Loucy (cell line): ENCODE measurements around the gene BRI3.

Experiments
- H2AFZ ChIP-seq: fragments of 200-600 bp; sonication (generic); 2 replicates; pipeline ENCODE4 v1.6.0; 2016; ENCODE audit warnings: antibody characterized with exemption, mild to moderate bottlenecking, low read length, moderate library complexity
- H3F3A ChIP-seq: fragments of 200-600 bp; 2 replicates; pipeline ENCODE4 v1.6.0; 2016; ENCODE audit warnings: antibody characterized with exemption, low read depth, mild to moderate bottlenecking
- H3K27me3 ChIP-seq: fragments of 200-600 bp; sonication (generic); 2 replicates; pipeline ENCODE4 v1.6.1; 2014; ENCODE audit warnings: low read length, mild to moderate bottlenecking; ENCODE audit not compliant: insufficient read depth, poor library complexity, severe bottlenecking
- H3K36me3 ChIP-seq: fragments of 200-600 bp; sonication (generic); 2 replicates; pipeline ENCODE4 v1.6.1; 2016; ENCODE audit warnings: low read length; ENCODE audit not compliant: insufficient read depth
- H3K4me1 ChIP-seq: fragments of 200-600 bp; sonication (generic); 2 replicates; pipeline ENCODE4 v1.5.1; 2014; ENCODE audit warnings: low read length, mild to moderate bottlenecking; ENCODE audit not compliant: insufficient read depth, poor library complexity, severe bottlenecking
- H3K4me2 ChIP-seq: fragments of 200-600 bp; sonication (generic); 2 replicates; pipeline ENCODE4 v1.6.0; 2014; ENCODE audit warnings: antibody characterized with exemption, low read length, low read depth, mild to moderate bottlenecking; ENCODE audit not compliant: poor library complexity, severe bottlenecking
- H3K4me3 ChIP-seq: fragments of 200-600 bp; sonication (generic); 2 replicates; pipeline ENCODE4 v1.5.1; 2014; ENCODE audit warnings: low read length, mild to moderate bottlenecking, mixed read lengths; ENCODE audit not compliant: poor library complexity, severe bottlenecking
- H3K79me2 ChIP-seq: fragments of 200-600 bp; sonication (generic); 2 replicates; pipeline ENCODE4 v1.6.1; 2014; ENCODE audit warnings: low read length; ENCODE audit not compliant: insufficient read depth
- H3K9ac ChIP-seq: fragments of 200-600 bp; sonication (generic); 2 replicates; pipeline ENCODE4 v1.6.0; 2014; ENCODE audit warnings: mild to moderate bottlenecking, low read depth, low read length, moderate library complexity; ENCODE audit not compliant: poor library complexity, severe bottlenecking
- H3K9me2 ChIP-seq: fragments of 200-600 bp; sonication (generic); replicated peaks from 2 replicates; pipeline ENCODE4 v1.6.1; 2016; ENCODE audit warnings: low read depth, low read length, mixed read lengths
- H3K9me3 ChIP-seq: fragments of 200-600 bp; sonication (generic); 2 replicates; pipeline ENCODE4 v1.6.1; 2014; ENCODE audit warnings: mild to moderate bottlenecking, antibody characterized with exemption, low read length, low read depth; ENCODE audit not compliant: insufficient read depth
- H4K20me1 ChIP-seq: fragments of 200-600 bp; sonication (generic); 2 replicates; pipeline ENCODE4 v1.6.0; 2014; ENCODE audit warnings: antibody characterized with exemption, low read length, mild to moderate bottlenecking; ENCODE audit not compliant: insufficient read depth, poor library complexity, severe bottlenecking
- CTCF ChIP-seq: fragments of 200-600 bp; sonication (generic); conservative IDR thresholded peaks from 2 replicates; pipeline ENCODE4 v1.5.1; 2014; ENCODE audit warnings: mild to moderate bottlenecking, antibody characterized with exemption, low read length
- EZH2phosphoT487 ChIP-seq: fragments of 200-600 bp; IDR thresholded peaks from 2 replicates; pipeline ENCODE4 v1.6.1; 2018; ENCODE audit warnings: antibody characterized with exemption, mild to moderate bottlenecking, moderate library complexity, borderline replicate concordance

BRI3 gene

DNA sequence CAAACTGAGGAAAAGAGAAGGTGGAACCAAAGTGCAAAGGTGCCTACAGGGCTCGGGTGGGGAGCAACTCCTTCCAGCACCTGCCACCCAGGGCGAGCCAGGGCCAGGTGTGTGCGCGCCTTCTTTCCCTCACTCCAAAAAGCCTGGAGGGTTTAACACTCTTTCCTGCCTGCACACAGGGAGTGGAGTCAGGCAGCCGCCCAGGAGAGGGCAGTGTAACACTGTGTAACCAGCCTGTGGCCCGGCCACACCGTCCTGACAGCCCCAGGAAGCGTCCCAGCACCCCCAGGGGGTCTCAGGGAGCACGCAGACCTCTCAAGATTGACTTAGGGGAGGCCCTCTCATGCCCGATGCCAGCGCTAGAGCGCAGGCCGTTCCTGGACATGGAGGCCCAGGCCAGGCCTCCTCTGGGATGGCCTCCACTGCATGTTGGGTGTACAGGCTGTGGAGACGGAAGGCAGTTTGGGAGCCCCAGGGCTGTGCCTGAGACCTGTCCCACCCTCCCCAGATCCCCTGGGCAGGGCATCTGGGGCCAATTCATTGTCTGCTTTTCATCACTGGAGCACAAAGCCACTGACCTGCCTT lies 13.4 kb downstream of the BRI3 start:
- no peaks in the 10 kb centered on the region for H3K9me2 ChIP-seq
- H3K4me1 ChIP-seq, result no peaks in the 10 kb centered on the region
- H2AFZ ChIP-seq, result no peak overlapping the region
- H3K4me2 ChIP-seq, result no peak overlapping the region
- no peaks in the 10 kb centered on the region for H3K9me3 ChIP-seq
- H3K4me3 ChIP-seq, result no peak overlapping the region
- H3K27me3 ChIP-seq, result no peaks in the 10 kb centered on the region
- H3F3A ChIP-seq, result no peaks in the 10 kb centered on the region
- H3K79me2 ChIP-seq, result no peaks in the 10 kb centered on the region
- peaks cover 3% of the 10 kb centered on the region; the same call in 1 of the 2 replicates for H3K36me3 ChIP-seq
- H3K9ac ChIP-seq, result no peak overlapping the region
- H4K20me1 ChIP-seq, result no peaks in the 10 kb centered on the region
- TF ChIP-seq CTCF, result peak; percentile 67
- no peak for TF ChIP-seq EZH2phosphoT487

DNA sequence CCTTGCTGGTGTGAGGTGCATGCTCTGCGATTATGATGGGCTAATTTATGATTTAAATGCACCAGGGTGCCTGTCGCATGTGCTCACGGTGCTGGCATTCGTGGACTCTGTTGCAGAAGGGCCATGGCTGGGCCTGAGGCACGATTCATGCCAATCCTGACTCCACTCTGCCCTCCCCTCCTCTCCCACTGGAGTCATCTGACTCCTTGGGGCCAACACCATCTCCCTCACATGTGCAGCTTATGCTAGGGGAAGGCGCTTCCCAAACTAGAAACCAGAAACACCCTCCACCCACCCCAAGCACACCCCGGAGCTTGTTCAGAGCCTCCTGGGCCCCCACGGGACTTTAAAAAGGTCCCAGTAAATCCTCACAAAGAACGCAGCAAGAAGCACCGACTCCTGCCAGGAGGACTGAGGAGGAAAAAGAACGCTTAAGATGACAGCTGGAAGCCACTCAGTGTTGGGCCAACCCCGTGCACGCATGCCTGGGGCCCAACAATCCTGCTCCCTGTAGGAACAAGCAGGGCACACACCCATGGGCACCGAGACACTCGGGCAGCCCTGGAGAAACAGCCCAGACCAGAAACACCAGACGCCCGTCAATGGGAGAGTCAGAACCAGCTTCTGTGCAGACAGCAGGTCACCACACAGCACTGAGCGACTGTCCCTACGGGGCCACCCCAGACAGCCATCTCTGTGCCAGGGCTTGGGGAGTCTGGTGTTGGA lies 14.1 kb downstream of the BRI3 start:
- no peaks in the 10 kb centered on the region for H3K79me2 ChIP-seq
- no peak for TF ChIP-seq EZH2phosphoT487
- TF ChIP-seq CTCF, result no peak
- H3K4me1 ChIP-seq, result no peaks in the 10 kb centered on the region
- no peak overlapping the region for H3K4me3 ChIP-seq
- no peak overlapping the region for H3K4me2 ChIP-seq
- H3K9ac ChIP-seq, result no peak overlapping the region
- no peaks in the 10 kb centered on the region for H3K9me2 ChIP-seq
- H3K9me3 ChIP-seq, result no peaks in the 10 kb centered on the region
- H3K36me3 ChIP-seq, result peaks cover 3% of the 10 kb centered on the region; the same call in 1 of the 2 replicates
- H3F3A ChIP-seq, result no peaks in the 10 kb centered on the region
- H2AFZ ChIP-seq, result no peak overlapping the region
- H4K20me1 ChIP-seq, result no peaks in the 10 kb centered on the region
- no peaks in the 10 kb centered on the region for H3K27me3 ChIP-seq

DNA sequence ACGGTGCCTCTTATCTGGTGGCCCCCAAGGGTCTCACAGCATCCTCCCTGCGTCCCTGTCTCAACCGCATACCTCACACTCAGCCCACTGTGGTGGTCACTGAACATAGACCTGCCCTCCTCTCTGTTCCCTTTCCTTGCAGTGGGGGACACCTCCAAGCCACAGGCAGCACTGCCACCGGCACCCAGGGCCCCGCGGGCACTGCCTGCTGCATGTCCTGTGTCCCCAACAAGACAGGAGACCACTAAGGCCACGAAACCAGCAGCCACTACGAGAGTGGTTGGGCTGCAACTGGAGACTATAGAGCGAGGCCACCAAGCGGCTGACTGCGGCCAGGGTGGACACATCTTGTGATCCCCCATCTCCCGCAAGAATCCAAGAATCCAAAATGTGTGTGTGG lies 15.3 kb downstream of the BRI3 start:
- no peak overlapping the region for H2AFZ ChIP-seq
- no peak overlapping the region for H3K4me2 ChIP-seq
- H3K27me3 ChIP-seq, result no peaks in the 10 kb centered on the region
- TF ChIP-seq EZH2phosphoT487 (no peak), CTCF (no peak)
- no peak overlapping the region for H3K4me3 ChIP-seq
- H3K9me3 ChIP-seq, result no peaks in the 10 kb centered on the region
- H3F3A ChIP-seq, result no peaks in the 10 kb centered on the region
- H3K79me2 ChIP-seq, result no peaks in the 10 kb centered on the region
- H3K4me1 ChIP-seq, result no peaks in the 10 kb centered on the region
- H3K9ac ChIP-seq, result no peak overlapping the region
- no peaks in the 10 kb centered on the region for H4K20me1 ChIP-seq
- no peaks in the 10 kb centered on the region for H3K9me2 ChIP-seq
- H3K36me3 ChIP-seq, result peaks cover 3% of the 10 kb centered on the region; the same call in 1 of the 2 replicates
